GM12891 (cell line): ENCODE measurements around the gene ATG5.

Experiments used
- PAX5 ChIP-seq: IDR thresholded peaks from 2 replicates; pipeline ENCODE4 v1.6.1; 2011; ENCODE audit warnings: low read length, moderate library complexity, mild to moderate bottlenecking; ENCODE audit not compliant: insufficient read depth, severe bottlenecking
- POLR2A ChIP-seq: IDR thresholded peaks from 2 replicates; pipeline ENCODE4 v1.6.1; 2011; ENCODE audit warnings: low read depth, low read length, control low read depth
- POLR2AphosphoS5 ChIP-seq: IDR thresholded peaks from 2 replicates; pipeline ENCODE4 v1.6.1; 2011; ENCODE audit warnings: low read depth, low read length, control low read depth
- POU2F2 ChIP-seq: IDR thresholded peaks from 2 replicates; pipeline ENCODE4 v1.6.1; 2011; ENCODE audit warnings: low read depth, mild to moderate bottlenecking, control low read depth, low read length, moderate library complexity
- SPI1 ChIP-seq: IDR thresholded peaks from 2 replicates; pipeline ENCODE4 v1.6.1; 2011; ENCODE audit warnings: low read depth, low read length, control low read depth
- TAF1 ChIP-seq: IDR thresholded peaks from 2 replicates; pipeline ENCODE4 v1.6.1; 2011; ENCODE audit warnings: low read depth, low read length, control low read depth

GRCh38 chr6:106159531-106159940 lies 166.0 kb downstream of the ATG5 start:
- TF ChIP-seq POLR2AphosphoS5 (no peak), PAX5 (no peak), SPI1 (no peak), POLR2A (no peak), POU2F2 (no peak), TAF1 (no peak)
